ENCODE data around the gene PIK3C2G. TPM values are rescaled to one million over a fixed set of nuclear protein-coding genes. Genes with fewer than 3 reads are reported as not detected.

The PIK3C2G gene
- total RNA-seq, 1 experiment from 2014 or later = not detected

DNA sequence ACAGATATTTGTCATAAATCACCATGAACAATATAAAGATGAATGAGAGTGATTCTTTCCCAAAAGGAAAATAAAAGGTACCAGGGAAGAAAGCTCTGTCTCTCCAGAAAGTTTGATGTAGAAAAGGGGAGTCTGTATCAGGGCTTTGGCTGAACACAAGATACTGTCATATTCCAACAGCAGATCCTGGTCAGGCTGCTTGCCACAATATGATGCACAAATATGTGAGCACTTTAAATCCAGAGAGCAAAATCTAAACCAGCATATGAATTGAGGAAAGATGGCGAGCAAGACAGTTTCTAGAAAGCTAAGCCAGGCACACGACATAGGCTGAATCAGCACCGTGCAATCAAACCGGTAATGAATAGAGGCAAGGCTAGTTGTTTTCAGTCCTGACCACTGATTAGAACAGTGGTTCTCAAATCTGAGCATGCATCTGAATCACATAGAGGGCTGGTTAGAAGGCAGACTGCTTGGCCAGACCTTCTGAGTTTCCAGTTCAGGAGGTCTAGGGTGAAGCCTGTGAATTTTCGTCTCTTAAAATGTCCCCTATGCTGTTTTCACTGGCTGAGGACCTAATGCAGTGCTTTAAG, 415.8 kb downstream of the PIK3C2G start:
- ChIA-PET CTCF (no interaction called here), POLR2A (ENCODE audit: unreplicated experiment) (no interaction called here)
- H3K4me1 ChIP-seq (ENCODE audit: insufficient read depth, low read length) = no peaks in the 10 kb centered on the region
- no peaks in the 10 kb centered on the region for H3K9me3 ChIP-seq (ENCODE audit: low read length)
- no peaks in the 10 kb centered on the region for H3K79me2 ChIP-seq (ENCODE audit: low read length)
- H4K20me1 ChIP-seq (ENCODE audit: low read length) = no peaks in the 10 kb centered on the region
- ATAC-seq (no peak), DNase-seq (no peak)
- no peaks in the 10 kb centered on the region for H3K27me3 ChIP-seq (ENCODE audit: low read length)
- no peak overlapping the region for H3K27ac ChIP-seq (ENCODE audit: low read length)
- no peak overlapping the region for H3K4me2 ChIP-seq (ENCODE audit: low read length)
- H3K4me3 ChIP-seq (ENCODE audit: low read length) = no peak overlapping the region
- no peaks in the 10 kb centered on the region for H3K36me3 ChIP-seq (ENCODE audit: low read depth, low read length)
- no peaks in the 10 kb centered on the region for H3K9me2 ChIP-seq (replicated peaks; ENCODE audit: low read length)
- no peak overlapping the region for H2AFZ ChIP-seq (ENCODE audit: low read length)
- TF ChIP-seq EZH2phosphoT487 (IDR thresholded peaks at IDR 0.05; ENCODE audit: borderline replicate concordance, low read length) (no peak), EZH2 (IDR thresholded peaks at IDR 0.05; ENCODE audit: low read length, unreplicated experiment) (no peak)
- TF ChIP-seq, protein P1, sequence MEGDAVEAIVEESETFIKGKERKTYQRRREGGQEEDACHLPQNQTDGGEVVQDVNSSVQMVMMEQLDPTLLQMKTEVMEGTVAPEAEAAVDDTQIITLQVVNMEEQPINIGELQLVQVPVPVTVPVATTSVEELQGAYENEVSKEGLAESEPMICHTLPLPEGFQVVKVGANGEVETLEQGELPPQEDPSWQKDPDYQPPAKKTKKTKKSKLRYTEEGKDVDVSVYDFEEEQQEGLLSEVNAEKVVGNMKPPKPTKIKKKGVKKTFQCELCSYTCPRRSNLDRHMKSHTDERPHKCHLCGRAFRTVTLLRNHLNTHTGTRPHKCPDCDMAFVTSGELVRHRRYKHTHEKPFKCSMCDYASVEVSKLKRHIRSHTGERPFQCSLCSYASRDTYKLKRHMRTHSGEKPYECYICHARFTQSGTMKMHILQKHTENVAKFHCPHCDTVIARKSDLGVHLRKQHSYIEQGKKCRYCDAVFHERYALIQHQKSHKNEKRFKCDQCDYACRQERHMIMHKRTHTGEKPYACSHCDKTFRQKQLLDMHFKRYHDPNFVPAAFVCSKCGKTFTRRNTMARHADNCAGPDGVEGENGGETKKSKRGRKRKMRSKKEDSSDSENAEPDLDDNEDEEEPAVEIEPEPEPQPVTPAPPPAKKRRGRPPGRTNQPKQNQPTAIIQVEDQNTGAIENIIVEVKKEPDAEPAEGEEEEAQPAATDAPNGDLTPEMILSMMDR (conservative IDR thresholded peaks at IDR 0.05; ENCODE audit: low read depth, low read length) = no peak
- intact Hi-C loops (cut with micrococcal nuclease) = no loop called here
- H3F3A ChIP-seq (ENCODE audit: low read length, unreplicated experiment) = no peaks in the 10 kb centered on the region
- H3K9ac ChIP-seq (ENCODE audit: low read length) = no peak overlapping the region
- BruUV-seq (replicated peaks) = no TSS peak

DNA sequence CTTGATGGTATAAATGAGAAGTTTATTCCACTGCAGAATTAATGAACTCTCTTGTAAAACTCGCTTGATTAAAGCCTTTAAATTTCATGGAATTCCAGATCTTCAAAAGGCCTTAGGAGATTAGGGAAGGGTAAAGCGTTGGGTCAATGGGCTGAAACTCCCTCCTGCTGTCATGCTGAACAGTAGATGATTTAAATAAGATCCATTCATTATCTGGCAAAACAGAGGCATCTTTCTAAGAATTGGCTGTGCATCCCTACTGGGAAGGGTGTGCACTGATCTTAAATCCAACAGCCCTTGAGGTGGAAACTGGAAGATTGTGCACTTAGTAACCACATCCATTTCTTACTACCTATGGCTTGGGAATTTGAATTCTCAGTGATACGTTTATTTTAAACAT, 420.5 kb downstream of the PIK3C2G start:
- BruUV-seq (replicated peaks) = no TSS peak
- ATAC-seq = no peak

More for the DNA sequence above, 420.5 kb downstream of the PIK3C2G start:
- ChIA-PET POLR2A (ENCODE audit: unreplicated experiment) (no interaction called here), CTCF (no interaction called here)
- intact Hi-C loops (cut with micrococcal nuclease) = no loop called here
- H4K20me1 ChIP-seq (ENCODE audit: low read length) = no peaks in the 10 kb centered on the region
- no peak overlapping the region for H3K4me3 ChIP-seq (ENCODE audit: low read length)
- no peaks in the 10 kb centered on the region for H3F3A ChIP-seq (ENCODE audit: low read length, unreplicated experiment)
- no peaks in the 10 kb centered on the region for H3K79me2 ChIP-seq (ENCODE audit: low read length)
- TF ChIP-seq, protein P1 (conservative IDR thresholded peaks at IDR 0.05; ENCODE audit: low read depth, low read length) = no peak
- TF ChIP-seq EZH2 (IDR thresholded peaks at IDR 0.05; ENCODE audit: low read length, unreplicated experiment) (no peak), EZH2phosphoT487 (IDR thresholded peaks at IDR 0.05; ENCODE audit: borderline replicate concordance, low read length) (no peak)
- H3K9me3 ChIP-seq (ENCODE audit: low read length) = no peaks in the 10 kb centered on the region
- DNase-seq = no peak
- H3K9me2 ChIP-seq (replicated peaks; ENCODE audit: low read length) = no peaks in the 10 kb centered on the region
- 0 out of 2 replicates have a peak, but pooled peaks cover 4% of the 10 kb centered on the region for H3K4me1 ChIP-seq (ENCODE audit: insufficient read depth, low read length)
- H3K36me3 ChIP-seq (ENCODE audit: low read depth, low read length) = no peaks in the 10 kb centered on the region
- H3K27me3 ChIP-seq (ENCODE audit: low read length) = no peaks in the 10 kb centered on the region
- no peak overlapping the region for H3K4me2 ChIP-seq (ENCODE audit: low read length)
- H3K9ac ChIP-seq (ENCODE audit: low read length) = no peak overlapping the region
- H3K27ac ChIP-seq (ENCODE audit: low read length) = no peak overlapping the region
- no peak overlapping the region for H2AFZ ChIP-seq (ENCODE audit: low read length)

Measured in PC-3 (cell line).